Endothelial cell of umbilical vein (primary cell): ENCODE measurements around the gene CNTN5. TPM values are rescaled to one million over a fixed set of nuclear protein-coding genes. Genes with fewer than 3 reads are reported as not detected.

Experiments
- BruUV-seq: library from RNA; stranded (reverse); fragments of 400-500 nt; replicated peaks from 2 replicates; lab custom pipeline; 2021; lab: Mats Ljungman, UMichigan
- CTCF ChIA-PET: fragments of 300-600, 350-600 bp; sonication (Branson Sonifier 250); formaldehyde crosslinking; loops from one replicate; lab custom pipeline; 2021; ENCODE audit warnings: antibody characterized with exemption, inconsistent platforms; lab: Charles Lee
- POLR2A ChIA-PET: fragments of 300-600, 350-600 bp; sonication (Branson Sonifier 250); formaldehyde crosslinking; loops from one replicate; lab custom pipeline; 2021; ENCODE audit warnings: antibody characterized with exemption, inconsistent platforms; lab: Charles Lee
- DNase-seq: peaks from one replicate; pipeline ENCODE4 v3.0.0-alpha.2; 2011; ENCODE audit warnings: low read depth, low spot score
- FAIRE-seq: peaks from 2 replicates; lab custom pipeline; 2011; peaks lifted over from hg19 to GRCh38; lab: Jason Lieb, UNC
- H2AFZ ChIP-seq: 2 replicates; pipeline ENCODE4 v1.6.0; 2012; ENCODE audit warnings: low read depth, low read length, control low read depth, inconsistent platforms
- H3K27ac ChIP-seq: 2 replicates; pipeline ENCODE4 v1.5.1; 2011; ENCODE audit warnings: low read depth, mild to moderate bottlenecking, control low read depth, low read length, moderate library complexity; ENCODE audit not compliant: insufficient read depth
- H3K27me3 ChIP-seq, 2 experiments: 2 replicates each; pipeline versions ENCODE4 v1.6.0 to v1.6.1; 2011; ENCODE audit warnings: low read length in 2 of 2, mixed read lengths in 1 of 2; ENCODE audit not compliant: control insufficient read depth in 2 of 2, insufficient read depth in 2 of 2
- H3K36me3 ChIP-seq, 2 experiments: 2 replicates in 1 of 2; 3 replicates in 1 of 2; pipeline ENCODE4 v1.5.1; 2011; ENCODE audit warnings: low read length in 2 of 2, mild to moderate bottlenecking in 1 of 2, moderate library complexity in 1 of 2; ENCODE audit not compliant: control insufficient read depth in 2 of 2, insufficient read depth in 2 of 2; ENCODE audit errors: extremely low read depth in 1 of 2
- H3K4me1 ChIP-seq: 3 replicates; pipeline ENCODE4 v1.5.1; 2011; ENCODE audit warnings: mild to moderate bottlenecking, low read length; ENCODE audit not compliant: control insufficient read depth, insufficient read depth; ENCODE audit errors: extremely low read depth
- H3K4me2 ChIP-seq: 2 replicates; pipeline ENCODE4 v1.6.1; 2011; ENCODE audit warnings: low read length, control low read depth, mixed read lengths; ENCODE audit not compliant: insufficient read depth
- H3K4me3 ChIP-seq, 3 experiments: fragments of 200-600 bp in 1 of 3; sonication (generic), shearing (Covaris generic) in 1 of 3; replicated peaks in 1 of 3; 2 replicates each; pipeline ENCODE4 v1.5.1; 2011 to 2016; ENCODE audit warnings: control low read depth in 3 of 3, low read length in 3 of 3, mild to moderate bottlenecking in 2 of 3, inconsistent platforms in 1 of 3, low read depth in 1 of 3, moderate library complexity in 1 of 3; ENCODE audit not compliant: insufficient read depth in 1 of 3
- H3K79me2 ChIP-seq: 2 replicates; pipeline ENCODE4 v1.6.0; 2012; ENCODE audit warnings: low read length, inconsistent platforms; ENCODE audit not compliant: control insufficient read depth, insufficient read depth
- H3K9ac ChIP-seq: replicated peaks from 2 replicates; pipeline ENCODE3; 2011; ENCODE audit warnings: low read length, control low read depth; ENCODE audit not compliant: insufficient read depth; ENCODE audit errors: extremely low read depth
- H3K9me1 ChIP-seq: replicated peaks from 3 replicates; pipeline ENCODE4 v1.6.0; 2011; ENCODE audit warnings: mild to moderate bottlenecking, low read length; ENCODE audit not compliant: control insufficient read depth, insufficient read depth; ENCODE audit errors: extremely low read depth
- H3K9me3 ChIP-seq: replicated peaks from 2 replicates; pipeline ENCODE4 v1.5.1; 2012; ENCODE audit warnings: low read length, inconsistent platforms; ENCODE audit not compliant: control insufficient read depth, insufficient read depth
- H4K20me1 ChIP-seq: replicated peaks from 2 replicates; pipeline ENCODE3; 2011; ENCODE audit warnings: mild to moderate bottlenecking, low read length; ENCODE audit not compliant: control insufficient read depth, insufficient read depth; ENCODE audit errors: extremely low read depth
- CTCF ChIP-seq, 2 donors: IDR thresholded peaks; 1 replicate in 1 of 2; 2 replicates in 1 of 2; pipeline ENCODE4 v1.5.1; 2011; ENCODE audit warnings: low read length in 2 of 2, mild to moderate bottlenecking in 2 of 2, moderate library complexity in 2 of 2, control low read depth in 1 of 2, inconsistent platforms in 1 of 2, low read depth in 1 of 2; ENCODE audit not compliant: insufficient read depth in 1 of 2; ENCODE audit errors: extremely low read depth in 1 of 2
- EZH2 ChIP-seq: IDR thresholded peaks from 2 replicates; pipeline ENCODE4 v1.6.1; 2012; ENCODE audit warnings: borderline replicate concordance, low read depth, mild to moderate bottlenecking, moderate library complexity, low read length, inconsistent platforms; ENCODE audit not compliant: severe bottlenecking
- FOS ChIP-seq: IDR thresholded peaks from 2 replicates; pipeline ENCODE4 v1.6.1; 2011; ENCODE audit warnings: mild to moderate bottlenecking, low read length, moderate library complexity, borderline replicate concordance; ENCODE audit not compliant: insufficient read depth
- GATA2 ChIP-seq: IDR thresholded peaks from 2 replicates; pipeline ENCODE4 v1.7.0; 2011; ENCODE audit warnings: low read depth, mild to moderate bottlenecking, moderate library complexity, mixed read lengths, low read length; ENCODE audit not compliant: insufficient read length, insufficient read depth
- JUN ChIP-seq: IDR thresholded peaks from 2 replicates; pipeline ENCODE4 v1.6.1; 2011; ENCODE audit warnings: borderline replicate concordance, low read depth; ENCODE audit not compliant: insufficient read length, insufficient read depth
- MAX ChIP-seq: IDR thresholded peaks from 2 replicates; pipeline ENCODE4 v1.6.1; 2011; ENCODE audit not compliant: insufficient read depth, insufficient read length
- MYC ChIP-seq: IDR thresholded peaks from one replicate; pipeline ENCODE4 v1.6.1; 2011; ENCODE audit warnings: mild to moderate bottlenecking, low read depth, low read length
- POLR2A ChIP-seq: IDR thresholded peaks from 2 replicates; pipeline ENCODE4 v1.6.1; 2012; ENCODE audit warnings: low read depth, mild to moderate bottlenecking, control low read depth, low read length
- POLR2AphosphoS5 ChIP-seq: IDR thresholded peaks from 2 replicates; pipeline ENCODE4 v1.6.1; 2012; ENCODE audit warnings: low read depth, mild to moderate bottlenecking, control low read depth, low read length, moderate library complexity; ENCODE audit not compliant: insufficient read depth
- dilution Hi-C: fragments of 300-500 bp; cut with MboI; formaldehyde crosslinking; loops from one replicate; pipeline ENCODE4 v1.15.0; 2019; ENCODE audit warnings: low sequenced_read_pairs; ENCODE audit not compliant: extremely low pct_ligation_motif_present
- intact Hi-C: fragments of 100-400 bp; cut with micrococcal nuclease; formaldehyde crosslinking; loops from one replicate; pipeline ENCODE4 v1.10.0; 2022
- polyA plus RNA-seq, 4 experiments: library from polyadenylated mRNA; depleted of rRNA in 3 of 4; stranded (reverse) in 3 of 4; unstranded in 1 of 4; fragments of >200 nt; gene quantifications; 2 replicates each; pipeline versions ENCODE4 v1.2.1 to v1.2.3, GENCODE V29; 2011 to 2012; ENCODE audit warnings: missing spikeins in 1 of 4
- total RNA-seq: library from RNA; stranded (reverse); gene quantifications from 2 replicates; pipeline ENCODE4 v1.2.3, GENCODE V29; 2021

CNTN5 gene
- total and polyA plus RNA-seq, 2 donors (not counting 3 experiments of a cell fraction or from before 2014, with no cell fraction given) = not detected

GRCh38 chr11:99671808-99672409 is 651.2 kb downstream of the CNTN5 start:
- Histone ChIP-seq H3K79me2 (no peaks in the 10 kb centered on the region), H4K20me1 (no peaks in the 10 kb centered on the region), H3K4me3 (no peak overlapping the region), H2AFZ (no peak overlapping the region), H3K9me3 (peaks cover 4% of the 10 kb centered on the region), H3K27me3 (no peaks in the 10 kb centered on the region), H3K36me3 (no peaks in the 10 kb centered on the region), H3K4me1 (no peaks in the 10 kb centered on the region), H3K4me2 (no peak overlapping the region), H3K27ac (no peak overlapping the region), H3K9me1 (no peaks in the 10 kb centered on the region), H3K9ac (no peak overlapping the region)
- ChIA-PET POLR2A (no interaction called here), CTCF (no interaction called here)
- intact Hi-C loops = no loop called here
- TF ChIP-seq EZH2 (no peak), JUN (no peak), POLR2AphosphoS5 (no peak), GATA2 (no peak), MAX (no peak), FOS (no peak)
- dilution Hi-C loops = no loop called here
- no peak for DNase-seq
- no peak for FAIRE-seq
- no TSS peak for BruUV-seq

- POLR2A ChIA-PET = no interaction called here
- Histone ChIP-seq H3K9me1 (no peaks in the 10 kb centered on the region), H3K4me2 (no peak overlapping the region), H3K36me3 (no peaks in the 10 kb centered on the region), H3K9me3 (no peaks in the 10 kb centered on the region), H3K4me3 (no peak overlapping the region), H3K9ac (no peak overlapping the region), H3K27me3 (no peaks in the 10 kb centered on the region), H3K79me2 (no peaks in the 10 kb centered on the region), H2AFZ (no peak overlapping the region), H3K27ac (no peak overlapping the region), H4K20me1 (no peaks in the 10 kb centered on the region), H3K4me1 (no peaks in the 10 kb centered on the region)
- TF ChIP-seq MYC = no peak
- no peak for TF ChIP-seq CTCF (IDR thresholded peaks at IDR 0.05; ENCODE audit: extremely low read depth in 1 of 2, insufficient read depth in 1 of 2, low read depth in 1 of 2, low read length in 2 of 2)
- TF ChIP-seq EZH2 = no peak
- no peak for TF ChIP-seq POLR2A
- TF ChIP-seq POLR2AphosphoS5 = no peak
- no peak for TF ChIP-seq FOS
- no peak for TF ChIP-seq JUN
- no peak for TF ChIP-seq MAX
- no peak for TF ChIP-seq GATA2
- DNase-seq = no peak
- no TSS peak for BruUV-seq
- intact Hi-C loops = no loop called here
- CTCF ChIA-PET = no interaction called here
- FAIRE-seq = no peak
- dilution Hi-C loops = no loop called here
Observed at GRCh38 chr11:99676292-99676691, 655.5 kb downstream of the CNTN5 start.
